T-helper 17 cell (primary cell): ENCODE results near the gene GTPBP4. TPM values are rescaled to one million over a fixed set of nuclear protein-coding genes. Genes with fewer than 3 reads are reported as not detected.
"Not testable (repeated sequence)": the region's sequence is repeated elsewhere in the genome, so short reads cannot be mapped to it uniquely, and the experiment has no call there.

Source experiments
- ATAC-seq: fragments of 150-1000 bp; cut with Tn5 transposase; 2 replicates; pipeline ENCODE4 v1.10.0; 2021; ENCODE audit warnings: mild to moderate bottlenecking, moderate library complexity
- DNase-seq, 3 donors: peaks; one replicate each; pipeline versions ENCODE4 v3.0.0 to v3.0.0-alpha.2; 2020 to 2021
- H3K9me3 ChIP-seq: one replicate; pipeline ENCODE4 v1.7.0; 2013; ENCODE audit warnings: low read length, mild to moderate bottlenecking; ENCODE audit not compliant: control insufficient read depth, poor library complexity, severe bottlenecking
- H3K27ac Mint-ChIP-seq: one replicate; pipeline ENCODE4 v1.8.0; 2022; ENCODE audit warnings: mild to moderate bottlenecking, moderate library complexity, mixed read lengths
- H3K27me3 Mint-ChIP-seq: one replicate; pipeline ENCODE4 v1.8.0; 2022; ENCODE audit warnings: mixed read lengths
- H3K36me3 Mint-ChIP-seq: one replicate; pipeline ENCODE4 v1.8.0; 2022; ENCODE audit warnings: low read depth, mixed read lengths
- H3K4me1 Mint-ChIP-seq: one replicate; pipeline ENCODE4 v1.8.0; 2022; ENCODE audit warnings: mild to moderate bottlenecking, mixed read lengths
- H3K4me3 Mint-ChIP-seq: one replicate; pipeline ENCODE4 v1.8.0; 2022; ENCODE audit warnings: mild to moderate bottlenecking, moderate library complexity, mixed read lengths
- total RNA-seq, 4 donors: library from RNA in 2 of 4; stranded (reverse) in 2 of 4; gene quantifications; one replicate each; pipeline ENCODE4 v1.2.3 and lab custom pipeline; 2022 to 2026

The GTPBP4 gene
- total RNA-seq, 2 donors from 2014 or later = 44.4 to 52.7 TPM

- Mint-ChIP-seq H3K27ac (no peak overlapping the region), H3K27me3 (no peaks in the 10 kb centered on the region), H3K4me1 (no peaks in the 10 kb centered on the region), H3K4me3 (no peak overlapping the region), H3K36me3 (no peaks in the 10 kb centered on the region)
- no peaks in the 10 kb centered on the region for H3K9me3 ChIP-seq
- ATAC-seq = no peak
- no peak for DNase-seq
Observed at GRCh38 chr10:1029838-1030237, 41.6 kb downstream of the GTPBP4 start.

DNA sequence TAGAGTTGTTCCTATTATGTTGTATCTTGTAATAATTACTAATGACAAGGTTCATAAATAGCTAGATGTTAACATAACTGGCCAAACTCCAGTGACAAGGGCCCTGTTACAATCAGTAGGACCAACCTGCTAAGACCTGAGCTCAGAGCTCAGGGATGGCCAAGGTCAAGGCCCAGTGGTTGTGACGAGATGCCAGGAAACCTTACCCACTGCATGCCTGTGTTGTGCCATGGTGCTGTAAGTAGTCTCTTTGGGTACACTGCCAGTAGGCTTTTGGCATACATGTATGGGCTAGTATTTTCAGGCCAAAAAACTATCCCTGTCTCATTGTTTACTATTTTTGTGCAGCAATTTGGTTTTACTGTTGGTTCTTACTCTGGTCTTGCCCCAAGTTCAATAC is 45.4 kb downstream of the GTPBP4 start:
- Mint-ChIP-seq H3K27ac (no peak overlapping the region), H3K36me3 (peaks cover 2% of the 10 kb centered on the region), H3K4me3 (no peak overlapping the region), H3K4me1 (peaks cover 12% of the 10 kb centered on the region), H3K27me3 (no peaks in the 10 kb centered on the region)
- ATAC-seq (no peak), DNase-seq (no peak)
- no peaks in the 10 kb centered on the region for H3K9me3 ChIP-seq

- H3K4me1 Mint-ChIP-seq = peaks cover 12% of the 10 kb centered on the region
- peaks cover 2% of the 10 kb centered on the region for H3K36me3 Mint-ChIP-seq
- no peaks in the 10 kb centered on the region for H3K9me3 ChIP-seq
- no peak overlapping the region for H3K4me3 Mint-ChIP-seq
- no peak for ATAC-seq
- peak overlapping the region; percentile 78 for H3K27ac Mint-ChIP-seq
- H3K27me3 Mint-ChIP-seq = no peaks in the 10 kb centered on the region
- DNase-seq = no peak
Observed at GRCh38 chr10:1034758-1035157, 46.5 kb downstream of the GTPBP4 start.

DNA sequence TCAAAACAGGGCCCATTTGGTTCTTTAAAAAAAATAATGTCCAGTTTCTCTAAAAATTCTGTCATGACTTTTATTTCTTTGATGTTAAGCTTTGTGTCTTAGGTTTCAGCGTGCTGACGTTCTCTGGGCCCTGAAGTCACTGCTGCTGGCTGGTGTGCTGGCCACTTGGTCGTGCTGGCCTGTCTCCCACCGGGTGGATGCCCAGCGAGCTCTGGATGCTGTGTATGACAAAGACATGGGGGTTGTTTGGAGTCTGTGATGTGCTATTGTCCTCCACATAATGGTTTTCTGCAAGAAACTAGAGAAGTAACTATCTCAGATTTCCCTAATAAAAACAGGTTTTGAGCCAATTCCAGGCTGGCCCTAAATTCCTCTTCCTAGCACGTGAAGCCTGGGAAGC is 47.0 kb downstream of the GTPBP4 start:
- Mint-ChIP-seq H3K27me3 (no peaks in the 10 kb centered on the region), H3K27ac (peak overlapping the region; percentile 78), H3K36me3 (peaks cover 2% of the 10 kb centered on the region), H3K4me1 (peaks cover 12% of the 10 kb centered on the region), H3K4me3 (no peak overlapping the region)
- no peak for ATAC-seq
- no peak for DNase-seq
- no peaks in the 10 kb centered on the region for H3K9me3 ChIP-seq

DNA sequence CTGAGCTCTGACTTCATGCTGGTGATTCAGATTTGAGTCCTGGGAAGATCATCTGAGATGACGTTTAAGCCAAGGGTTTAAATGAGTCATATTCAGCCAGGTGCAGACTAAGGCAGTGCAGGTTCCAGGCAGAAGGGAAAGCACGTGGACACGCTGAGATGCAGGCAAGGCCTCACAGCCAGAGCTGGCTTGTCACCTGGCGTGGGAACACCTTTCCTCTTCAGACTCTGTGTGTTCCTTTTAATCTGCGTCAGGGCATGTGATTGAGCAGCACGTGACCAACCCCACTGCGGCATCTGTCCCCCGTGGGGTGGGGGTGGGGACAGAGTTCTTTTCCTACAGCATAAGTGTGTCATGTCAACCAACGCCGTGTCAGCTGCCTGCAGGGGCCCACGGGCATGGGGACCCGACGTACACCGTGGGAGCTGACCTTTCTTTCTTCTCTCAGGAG is 48.1 kb downstream of the GTPBP4 start:
- H3K4me1 Mint-ChIP-seq = peaks cover 12% of the 10 kb centered on the region
- ATAC-seq = peak; percentile 85
- H3K27me3 Mint-ChIP-seq = no peaks in the 10 kb centered on the region
- peak overlapping the region; percentile 78 for H3K27ac Mint-ChIP-seq
- H3K36me3 Mint-ChIP-seq = peaks cover 2% of the 10 kb centered on the region
- peak in 1 of 3 donors; percentile 42 for DNase-seq
- peak overlapping the region; percentile 43 for H3K4me3 Mint-ChIP-seq
- no peaks in the 10 kb centered on the region for H3K9me3 ChIP-seq

- Mint-ChIP-seq H3K27me3 (no peaks in the 10 kb centered on the region), H3K27ac (peak overlapping the region; percentile 78), H3K4me3 (no peak overlapping the region)
Observed at GRCh38 chr10:1037098-1037497, 48.9 kb downstream of the GTPBP4 start.

DNA sequence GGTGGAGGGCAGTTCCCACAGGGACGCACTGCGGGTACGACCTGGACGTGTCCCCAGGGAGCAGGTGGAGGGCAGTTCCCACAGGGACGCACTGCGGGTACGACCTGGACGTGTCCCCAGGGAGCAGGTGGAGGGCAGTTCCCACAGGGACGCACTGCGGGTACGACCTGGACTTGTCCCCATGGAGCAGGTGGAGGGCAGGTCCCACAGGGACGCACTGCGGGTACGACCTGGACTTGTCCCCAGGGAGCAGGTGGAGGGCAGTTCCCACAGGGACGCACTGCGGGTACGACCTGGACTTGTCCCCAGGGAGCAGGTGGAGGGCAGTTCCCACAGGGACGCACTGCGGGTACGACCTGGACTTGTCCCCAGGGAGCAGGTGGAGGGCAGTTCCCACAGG is 50.5 kb downstream of the GTPBP4 start:
- ATAC-seq, H3K27me3 Mint-ChIP-seq, H3K36me3 Mint-ChIP-seq, H3K27ac Mint-ChIP-seq, H3K4me3 Mint-ChIP-seq, DNase-seq, H3K9me3 ChIP-seq: not testable (repeated sequence)
- H3K4me1 Mint-ChIP-seq = peaks cover 20% of the 10 kb centered on the region

More at GRCh38 chr10:1037098-1037497, 48.9 kb downstream of the GTPBP4 start:
- Mint-ChIP-seq H3K36me3 (peaks cover 2% of the 10 kb centered on the region), H3K4me1 (peaks cover 12% of the 10 kb centered on the region)
- H3K9me3 ChIP-seq = no peaks in the 10 kb centered on the region
- ATAC-seq (no peak), DNase-seq (no peak)

- H3K4me1 Mint-ChIP-seq = peaks cover 32% of the 10 kb centered on the region
- no peak overlapping the region for H3K4me3 Mint-ChIP-seq
- no peaks in the 10 kb centered on the region for H3K9me3 ChIP-seq
- no peaks in the 10 kb centered on the region for H3K27me3 Mint-ChIP-seq
- DNase-seq (no peak), ATAC-seq (no peak)
- H3K27ac Mint-ChIP-seq = no peak overlapping the region
- peaks cover 2% of the 10 kb centered on the region for H3K36me3 Mint-ChIP-seq
Observed at GRCh38 chr10:1040133-1040532, 51.9 kb downstream of the GTPBP4 start.

DNA sequence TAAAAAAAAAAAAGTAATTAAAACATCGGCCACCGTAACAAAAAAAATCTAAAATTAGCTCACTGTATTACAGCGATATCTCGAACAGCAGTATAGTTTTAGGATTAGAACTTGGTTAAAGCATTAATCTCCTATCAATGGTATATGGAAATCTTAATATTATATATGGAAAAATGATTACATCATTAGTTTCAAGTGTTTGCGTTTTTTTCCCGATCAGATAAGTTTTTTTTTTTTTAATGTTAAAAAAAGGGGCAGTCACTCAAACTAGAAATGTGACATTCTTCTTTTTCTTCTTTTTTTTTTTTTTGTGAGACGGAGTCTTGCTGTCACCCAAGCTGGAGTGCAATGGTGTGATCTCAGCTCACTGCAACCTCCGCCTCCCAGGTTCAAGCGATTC is 53.3 kb downstream of the GTPBP4 start:
- no peak for ATAC-seq
- peaks cover 35% of the 10 kb centered on the region for H3K4me1 Mint-ChIP-seq

GRCh38 chr10:1043532-1043995 is 55.3 kb downstream of the GTPBP4 start:
- peak overlapping the region; percentile 92 for H3K27ac Mint-ChIP-seq
- peak; percentile 35 for ATAC-seq
- H3K36me3 Mint-ChIP-seq = no peaks in the 10 kb centered on the region
- no peaks in the 10 kb centered on the region for H3K27me3 Mint-ChIP-seq
- no peaks in the 10 kb centered on the region for H3K9me3 ChIP-seq
- DNase-seq = no peak
- peak overlapping the region; percentile 91 for H3K4me3 Mint-ChIP-seq
- H3K4me1 Mint-ChIP-seq = peaks cover 32% of the 10 kb centered on the region

More for the DNA sequence above, 53.3 kb downstream of the GTPBP4 start:
- DNase-seq = no peak
- no peaks in the 10 kb centered on the region for H3K27me3 Mint-ChIP-seq
- H3K9me3 ChIP-seq = no peaks in the 10 kb centered on the region
- H3K4me3 Mint-ChIP-seq = no peak overlapping the region
- peak overlapping the region; percentile 49 for H3K27ac Mint-ChIP-seq
- peaks cover 2% of the 10 kb centered on the region for H3K36me3 Mint-ChIP-seq

DNA sequence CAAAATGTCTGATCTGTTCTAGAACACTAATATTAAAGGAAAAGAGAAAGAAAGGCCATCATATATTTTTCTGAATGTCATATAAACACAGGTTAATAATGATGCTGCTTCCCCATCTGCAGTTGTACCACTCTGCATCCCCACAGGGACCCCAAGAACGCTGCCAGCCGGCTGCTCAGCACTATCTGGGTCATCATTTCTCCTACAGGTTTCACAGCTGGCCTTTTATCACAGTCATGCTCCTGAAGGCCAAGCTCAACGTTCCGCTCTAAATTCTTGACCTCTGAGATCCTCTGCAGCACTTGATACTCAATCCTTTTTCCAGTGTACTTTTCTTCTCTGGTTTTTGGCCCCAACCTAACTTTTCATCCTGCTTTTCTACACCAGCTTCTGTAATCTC is 55.9 kb downstream of the GTPBP4 start:
- ATAC-seq (no peak), DNase-seq (no peak)
- Mint-ChIP-seq H3K4me3 (peak overlapping the region; percentile 91), H3K27me3 (no peaks in the 10 kb centered on the region), H3K36me3 (no peaks in the 10 kb centered on the region), H3K27ac (peak overlapping the region; percentile 92), H3K4me1 (peaks cover 32% of the 10 kb centered on the region)
- H3K9me3 ChIP-seq = no peaks in the 10 kb centered on the region

- H3K27me3 Mint-ChIP-seq = no peaks in the 10 kb centered on the region
- H3K4me3 Mint-ChIP-seq = peak overlapping the region; percentile 91
- no peak for ATAC-seq
- no peaks in the 10 kb centered on the region for H3K9me3 ChIP-seq
- no peaks in the 10 kb centered on the region for H3K36me3 Mint-ChIP-seq
- DNase-seq = no peak
- H3K4me1 Mint-ChIP-seq = peaks cover 34% of the 10 kb centered on the region
- peak overlapping the region; percentile 92 for H3K27ac Mint-ChIP-seq
Observed at GRCh38 chr10:1044964-1045363, 56.7 kb downstream of the GTPBP4 start.

- H3K27ac Mint-ChIP-seq = peak overlapping the region; percentile 92
- no peaks in the 10 kb centered on the region for H3K27me3 Mint-ChIP-seq
- no peaks in the 10 kb centered on the region for H3K9me3 ChIP-seq
- H3K36me3 Mint-ChIP-seq = no peaks in the 10 kb centered on the region
- H3K4me3 Mint-ChIP-seq = peak overlapping the region; percentile 91
- no peak for ATAC-seq
- H3K4me1 Mint-ChIP-seq = peaks cover 36% of the 10 kb centered on the region
- DNase-seq = no peak
Observed at GRCh38 chr10:1045415-1045814, 57.2 kb downstream of the GTPBP4 start.

DNA sequence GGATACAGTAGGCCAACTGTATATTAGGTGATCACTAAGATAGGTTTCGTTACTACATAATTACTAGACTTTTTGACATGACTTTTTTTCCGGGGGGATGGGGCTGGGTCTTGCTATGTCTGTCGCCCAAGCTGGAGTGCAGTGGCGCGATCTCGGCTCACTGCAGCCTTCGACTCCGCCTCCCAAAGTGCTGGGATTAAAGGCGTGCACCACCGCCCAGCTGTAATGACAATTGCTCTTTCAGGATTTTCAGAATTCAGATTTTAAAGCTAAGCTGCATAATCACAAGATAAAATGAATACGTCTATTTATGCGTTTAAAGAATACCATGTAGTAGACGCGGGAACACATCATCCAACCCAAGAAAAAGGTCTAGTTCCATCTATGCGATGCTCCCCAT is 59.7 kb downstream of the GTPBP4 start:
- peak overlapping the region; percentile 97 for H3K27ac Mint-ChIP-seq
- DNase-seq = no peak

More for the DNA sequence above, 59.7 kb downstream of the GTPBP4 start:
- H3K27me3 Mint-ChIP-seq = no peaks in the 10 kb centered on the region
- no peaks in the 10 kb centered on the region for H3K36me3 Mint-ChIP-seq
- peaks cover 40% of the 10 kb centered on the region for H3K4me1 Mint-ChIP-seq
- peak overlapping the region; percentile 94 for H3K4me3 Mint-ChIP-seq
- no peaks in the 10 kb centered on the region for H3K9me3 ChIP-seq
- ATAC-seq = no peak
